Measurements from ENCODE around the gene LIPA. TPM values are rescaled to one million over a fixed set of nuclear protein-coding genes. Genes with fewer than 3 reads are reported as not detected.

The LIPA gene
- total RNA-seq, 1 experiment from 2014 or later, result 47.3 TPM

GRCh38 chr10:89263091-89263490, 11.5 kb upstream of the LIPA start:
- TF ChIP-seq ELF4 (CRISPR knock-in tag; IDR thresholded peaks at IDR 0.05; ENCODE audit: low read depth), result no peak
- no peak for TF ChIP-seq E2F4 (CRISPR knock-in tag; IDR thresholded peaks at IDR 0.05; ENCODE audit: borderline replicate concordance, low read depth)
- no peak for TF ChIP-seq EMX1 (CRISPR knock-in tag; IDR thresholded peaks at IDR 0.05)
- no peak for TF ChIP-seq NR3C1 (CRISPR knock-in tag; conservative IDR thresholded peaks at IDR 0.05; ENCODE audit: low read depth)
- TF ChIP-seq TEAD1 (CRISPR knock-in tag; IDR thresholded peaks at IDR 0.05), result no peak
- Mint-ChIP-seq H3K4me1 (peaks cover 14% of the 10 kb centered on the region), H3K9me3 (no peaks in the 10 kb centered on the region), H3K36me3 (no peaks in the 10 kb centered on the region), H3K27me3 (ENCODE audit: low read depth) (no peaks in the 10 kb centered on the region), H3K27ac (no peak overlapping the region), H3K4me3 (no peak overlapping the region)
- ChIA-PET CTCF (no interaction called here), POLR2A (no interaction called here)
- ATAC-seq (no peak), DNase-seq (ENCODE audit: low spot score) (no peak)

- ChIA-PET CTCF (interaction anchor here (0.9 to 1.0 kb wide), 2 partner anchors 39 to 101 kb away, joined by 3 to 4 read pairs; partner anchors contain the start of gene IFIT2), POLR2A (no interaction called here)
- DNase-seq (ENCODE audit: low spot score), result no peak
- Mint-ChIP-seq H3K27ac (no peak overlapping the region), H3K4me3 (no peak overlapping the region), H3K9me3 (no peaks in the 10 kb centered on the region), H3K27me3 (ENCODE audit: low read depth) (no peaks in the 10 kb centered on the region), H3K4me1 (peaks cover 14% of the 10 kb centered on the region), H3K36me3 (no peaks in the 10 kb centered on the region)
- no peak for ATAC-seq
- TF ChIP-seq PRRX2 (CRISPR knock-in tag; IDR thresholded peaks at IDR 0.05) (no peak), ZMAT4 (CRISPR knock-in tag; IDR thresholded peaks at IDR 0.05) (no peak), ZNF232 (CRISPR knock-in tag; IDR thresholded peaks at IDR 0.05) (no peak), ZNF138 (CRISPR knock-in tag; conservative IDR thresholded peaks at IDR 0.05) (no peak), ATF1 (CRISPR knock-in tag; IDR thresholded peaks at IDR 0.05) (no peak), ERG (CRISPR knock-in tag; IDR thresholded peaks at IDR 0.05) (no peak), NFYB (CRISPR knock-in tag; conservative IDR thresholded peaks at IDR 0.05; ENCODE audit: low read depth) (no peak), ATF3 (CRISPR knock-in tag; conservative IDR thresholded peaks at IDR 0.05) (no peak), STAT6 (CRISPR knock-in tag; conservative IDR thresholded peaks at IDR 0.05; ENCODE audit: low read depth) (no peak), NR3C1 (CRISPR knock-in tag; conservative IDR thresholded peaks at IDR 0.05; ENCODE audit: low read depth) (no peak), FOXP4 (CRISPR knock-in tag; IDR thresholded peaks at IDR 0.05) (no peak), ZNF416 (CRISPR knock-in tag; IDR thresholded peaks at IDR 0.05) (no peak), CREB1 (CRISPR knock-in tag; IDR thresholded peaks at IDR 0.05) (no peak), ZNF263 (CRISPR knock-in tag; IDR thresholded peaks at IDR 0.05; ENCODE audit: low read depth) (no peak), SMAD3 (CRISPR knock-in tag; IDR thresholded peaks at IDR 0.05; ENCODE audit: borderline replicate concordance) (no peak), ZSCAN18 (CRISPR knock-in tag; IDR thresholded peaks at IDR 0.05) (no peak), ZNF512 (CRISPR knock-in tag; IDR thresholded peaks at IDR 0.05; ENCODE audit: borderline replicate concordance) (no peak), ELF4 (CRISPR knock-in tag; IDR thresholded peaks at IDR 0.05; ENCODE audit: low read depth) (no peak)
Observed at GRCh38 chr10:89262086-89263051, 10.8 kb upstream of the LIPA start.
